Colonic mucosa (tissue), 4 donors: ENCODE results near the gene RNF157. TPM values are rescaled to one million over a fixed set of nuclear protein-coding genes. Genes with fewer than 3 reads are reported as not detected.

ENCODE experiments used
- DNase-seq: peaks from one replicate; pipeline ENCODE4 v3.0.0-alpha.2; 2020
- H3K27ac ChIP-seq: fragments of 200-600 bp; one replicate; pipeline ENCODE4 v1.8.0; 2021
- H3K27me3 ChIP-seq: fragments of 200-600 bp; one replicate; pipeline ENCODE4 v1.8.0; 2021
- H3K36me3 ChIP-seq: fragments of 200-600 bp; one replicate; pipeline ENCODE4 v1.8.0; 2021
- H3K4me1 ChIP-seq: fragments of 200-600 bp; one replicate; pipeline ENCODE4 v1.8.0; 2021; ENCODE audit warnings: mild to moderate bottlenecking
- H3K4me3 ChIP-seq: fragments of 200-600 bp; one replicate; pipeline ENCODE4 v1.8.0; 2021
- H3K9ac ChIP-seq, 2 donors: one replicate each; pipeline ENCODE4 v1.7.0; 2013; ENCODE audit warnings: control low read depth in 2 of 2, low read depth in 2 of 2, low read length in 2 of 2
- H3K9me3 ChIP-seq: fragments of 200-600 bp; one replicate; pipeline ENCODE4 v1.8.0; 2021
- CTCF ChIP-seq: fragments of 200-600 bp; IDR thresholded peaks from one replicate; pipeline ENCODE4 v1.8.0; 2022; ENCODE audit warnings: antibody characterized with exemption, mild to moderate bottlenecking
- intact Hi-C: fragments of 100-400 bp; cut with DNase I; formaldehyde crosslinking; loops from one replicate; pipeline ENCODE4 v1.14.1; 2022
- total RNA-seq, 2 donors: library from RNA; stranded (reverse); fragmentation: NEBNext Ultra II Directional in 1 of 2; extraction: Animal tissue kit (Norgen Biotek cat#: 25700) in 1 of 2; gene quantifications; one replicate each; pipeline ENCODE4 v1.2.1, GENCODE V29; 2021
- donor health status: healthy.
- donor health status: DM: no; HTN: no; CAD: no.
- donor health status: DM: no; HTN: no; CAD: no.

The RNF157 gene
- total RNA-seq, 2 donors from 2014 or later, result 23.7 to 30.2 TPM

- Histone ChIP-seq H3K4me1 (no peaks in the 10 kb centered on the region), H3K4me3 (no peak overlapping the region), H3K9ac (no peak overlapping the region), H3K9me3 (no peaks in the 10 kb centered on the region), H3K36me3 (no peaks in the 10 kb centered on the region), H3K27ac (no peak overlapping the region), H3K27me3 (no peaks in the 10 kb centered on the region)
- no peak for TF ChIP-seq CTCF
- intact Hi-C loops, result no loop called here
- no peak for DNase-seq
These were observed 44.8 kb downstream of the RNF157 start for GRCh38 chr17:76195281-76196096.

- DNase-seq, result no peak
- Histone ChIP-seq H3K36me3 (no peaks in the 10 kb centered on the region), H3K9ac (no peak overlapping the region), H3K4me3 (no peak overlapping the region), H3K9me3 (no peaks in the 10 kb centered on the region), H3K27me3 (no peaks in the 10 kb centered on the region), H3K4me1 (no peaks in the 10 kb centered on the region), H3K27ac (no peak overlapping the region)
- intact Hi-C loops, result no loop called here
- TF ChIP-seq CTCF, result no peak
These were observed 46.7 kb downstream of the RNF157 start for GRCh38 chr17:76193591-76193990.

- Histone ChIP-seq H3K27ac (peak overlapping the region; percentile 41), H3K36me3 (no peaks in the 10 kb centered on the region), H3K9ac (no peak overlapping the region), H3K4me3 (no peak overlapping the region), H3K27me3 (no peaks in the 10 kb centered on the region), H3K4me1 (no peaks in the 10 kb centered on the region), H3K9me3 (no peaks in the 10 kb centered on the region)
- DNase-seq, result no peak
- intact Hi-C loops, result no loop called here
- no peak for TF ChIP-seq CTCF
These were observed 48.4 kb downstream of the RNF157 start for GRCh38 chr17:76191896-76192295.

GRCh38 chr17:76189741-76190140 is 50.6 kb downstream of the RNF157 start:
- no peak overlapping the region for H3K4me3 ChIP-seq
- no peak for TF ChIP-seq CTCF
- H3K36me3 ChIP-seq, result no peaks in the 10 kb centered on the region
- no peak overlapping the region for H3K9ac ChIP-seq
- DNase-seq, result no peak
- intact Hi-C loops, result loop anchor here (10.0 kb wide), 1 partner anchor 85 kb away; no protein-coding TSS in a partner anchor
- H3K9me3 ChIP-seq, result no peaks in the 10 kb centered on the region
- no peaks in the 10 kb centered on the region for H3K27me3 ChIP-seq
- H3K27ac ChIP-seq, result no peak overlapping the region
- no peaks in the 10 kb centered on the region for H3K4me1 ChIP-seq

- intact Hi-C loops, result loop anchor here (10.0 kb wide), 1 partner anchor 86 kb away; no protein-coding TSS in a partner anchor
- DNase-seq, result no peak
- TF ChIP-seq CTCF, result no peak
- no peak overlapping the region for H3K4me3 ChIP-seq
- H3K9me3 ChIP-seq, result no peaks in the 10 kb centered on the region
- H3K9ac ChIP-seq, result no peak overlapping the region
- no peaks in the 10 kb centered on the region for H3K4me1 ChIP-seq
- no peaks in the 10 kb centered on the region for H3K27me3 ChIP-seq
- no peaks in the 10 kb centered on the region for H3K36me3 ChIP-seq
- H3K27ac ChIP-seq, result no peak overlapping the region
These were observed 51.0 kb downstream of the RNF157 start for GRCh38 chr17:76189247-76189646.
